Measurements from ENCODE around the gene PEF1.

GRCh38 chr1:31624731-31625514 lies 19.8 kb downstream of the PEF1 start:
- TF ChIP-seq, protein P1, sequence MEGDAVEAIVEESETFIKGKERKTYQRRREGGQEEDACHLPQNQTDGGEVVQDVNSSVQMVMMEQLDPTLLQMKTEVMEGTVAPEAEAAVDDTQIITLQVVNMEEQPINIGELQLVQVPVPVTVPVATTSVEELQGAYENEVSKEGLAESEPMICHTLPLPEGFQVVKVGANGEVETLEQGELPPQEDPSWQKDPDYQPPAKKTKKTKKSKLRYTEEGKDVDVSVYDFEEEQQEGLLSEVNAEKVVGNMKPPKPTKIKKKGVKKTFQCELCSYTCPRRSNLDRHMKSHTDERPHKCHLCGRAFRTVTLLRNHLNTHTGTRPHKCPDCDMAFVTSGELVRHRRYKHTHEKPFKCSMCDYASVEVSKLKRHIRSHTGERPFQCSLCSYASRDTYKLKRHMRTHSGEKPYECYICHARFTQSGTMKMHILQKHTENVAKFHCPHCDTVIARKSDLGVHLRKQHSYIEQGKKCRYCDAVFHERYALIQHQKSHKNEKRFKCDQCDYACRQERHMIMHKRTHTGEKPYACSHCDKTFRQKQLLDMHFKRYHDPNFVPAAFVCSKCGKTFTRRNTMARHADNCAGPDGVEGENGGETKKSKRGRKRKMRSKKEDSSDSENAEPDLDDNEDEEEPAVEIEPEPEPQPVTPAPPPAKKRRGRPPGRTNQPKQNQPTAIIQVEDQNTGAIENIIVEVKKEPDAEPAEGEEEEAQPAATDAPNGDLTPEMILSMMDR (IDR thresholded peaks at IDR 0.05), result no peak
- TF ChIP-seq POLR2A (IDR thresholded peaks at IDR 0.05), result no peak

All from thyroid gland (tissue), 4 donors.